GM23338 (cell line): ENCODE data around the gene P2RY12. TPM values are rescaled to one million over a fixed set of nuclear protein-coding genes. Genes with fewer than 3 reads are reported as not detected.

ENCODE experiments used
- ATAC-seq: fragments of 200-7000 bp; cut with Tn5 transposase; 3 replicates; pipeline ENCODE4 v1.9.1; 2020
- DNase-seq: peaks from one replicate; pipeline ENCODE4 v3.0.0-alpha.2; 2015; ENCODE audit warnings: low spot score
- H2AFZ ChIP-seq: fragments of 200-600 bp; sonication (generic); 2 replicates; pipeline ENCODE4 v1.8.0; 2016; ENCODE audit warnings: antibody characterized with exemption, mild to moderate bottlenecking, moderate library complexity
- H3F3A ChIP-seq: fragments of 200-600 bp; sonication (generic); replicated peaks from 2 replicates; pipeline ENCODE4 v1.8.0; 2017; ENCODE audit warnings: antibody characterized with exemption, mixed run types, low read depth
- H3K27ac ChIP-seq: fragments of 200-600 bp; sonication (generic); 2 replicates; pipeline ENCODE4 v1.6.1; 2016; ENCODE audit warnings: low read depth
- H3K27me3 ChIP-seq: fragments of 200-600 bp; sonication (generic); 2 replicates; pipeline ENCODE4 v1.8.0; 2016; ENCODE audit warnings: mild to moderate bottlenecking, mixed run types, moderate library complexity; ENCODE audit not compliant: insufficient read depth
- H3K36me3 ChIP-seq: fragments of 200-600 bp; sonication (generic); 2 replicates; pipeline ENCODE4 v1.8.0; 2016; ENCODE audit warnings: mild to moderate bottlenecking; ENCODE audit not compliant: insufficient read depth
- H3K4me1 ChIP-seq: fragments of 200-600 bp; sonication (generic); 2 replicates; pipeline ENCODE4 v1.8.0; 2016; ENCODE audit warnings: mild to moderate bottlenecking, moderate library complexity; ENCODE audit not compliant: insufficient read depth
- H3K4me2 ChIP-seq: fragments of 200-600 bp; sonication (generic); 2 replicates; pipeline ENCODE4 v1.7.1; 2017; ENCODE audit warnings: mixed run types
- H3K4me3 ChIP-seq: fragments of 200-600 bp; sonication (generic); 2 replicates; pipeline ENCODE4 v1.6.1; 2016; ENCODE audit warnings: mixed run types
- H3K79me2 ChIP-seq: fragments of 200-600 bp; sonication (generic); replicated peaks from 2 replicates; pipeline ENCODE4 v1.8.0; 2017; ENCODE audit warnings: mild to moderate bottlenecking; ENCODE audit not compliant: insufficient read depth
- H3K9me2 ChIP-seq: fragments of 200-600 bp; sonication (generic); 2 replicates; pipeline ENCODE4 v1.8.0; 2017; ENCODE audit not compliant: insufficient read depth
- H4K20me1 ChIP-seq: fragments of 200-600 bp; sonication (generic); replicated peaks from 2 replicates; pipeline ENCODE4 v1.8.0; 2017; ENCODE audit warnings: mild to moderate bottlenecking; ENCODE audit not compliant: insufficient read depth
- H3K27ac Mint-ChIP-seq: 2 replicates; pipeline ENCODE4 v1.8.0; 2020; ENCODE audit warnings: inconsistent platforms, mild to moderate bottlenecking, moderate library complexity, mixed read lengths
- H3K27me3 Mint-ChIP-seq: 3 replicates; pipeline ENCODE4 v1.8.0; 2022; ENCODE audit warnings: low read depth, mild to moderate bottlenecking, moderate library complexity, mixed read lengths, inconsistent platforms; ENCODE audit not compliant: insufficient read depth, poor library complexity
- H3K36me3 Mint-ChIP-seq: 3 replicates; pipeline ENCODE4 v1.8.0; 2021; ENCODE audit warnings: low read depth, mild to moderate bottlenecking, inconsistent platforms, moderate library complexity, mixed read lengths
- H3K4me1 Mint-ChIP-seq: 3 replicates; pipeline ENCODE4 v1.8.0; 2020; ENCODE audit warnings: mild to moderate bottlenecking, inconsistent platforms, mixed read lengths
- H3K4me3 Mint-ChIP-seq: 3 replicates; pipeline ENCODE4 v1.8.0; 2021; ENCODE audit warnings: moderate library complexity, mild to moderate bottlenecking, inconsistent platforms, mixed read lengths
- H3K9me3 Mint-ChIP-seq: 3 replicates; pipeline ENCODE4 v1.8.0; 2020; ENCODE audit warnings: moderate library complexity, mild to moderate bottlenecking, inconsistent platforms, mixed read lengths
- CREB1 ChIP-seq: fragments of 250-450 bp; sonication (Bioruptor Pico); IDR thresholded peaks from 2 replicates; pipeline ENCODE4 v1.5.0; 2020; ENCODE audit warnings: low read depth, mild to moderate bottlenecking, moderate library complexity
- EZH2 ChIP-seq: fragments of 200-600 bp; sonication (generic); IDR thresholded peaks from one replicate; pipeline ENCODE4 v1.8.0; 2017; ENCODE audit warnings: antibody characterized with exemption, mild to moderate bottlenecking, low read depth; ENCODE audit not compliant: unreplicated experiment
- JUNB ChIP-seq: IDR thresholded peaks from one replicate; pipeline ENCODE4 v1.6.1; 2016; ENCODE audit warnings: antibody characterized with exemption; ENCODE audit not compliant: unreplicated experiment
- NANOG ChIP-seq: IDR thresholded peaks from 2 replicates; pipeline ENCODE4 v1.6.1; 2016; ENCODE audit warnings: antibody characterized with exemption, borderline replicate concordance
- POLR2AphosphoS5 ChIP-seq: IDR thresholded peaks from 2 replicates; pipeline ENCODE4 v1.6.1; 2016; ENCODE audit warnings: antibody characterized with exemption, low read depth
- REST ChIP-seq: IDR thresholded peaks from one replicate; pipeline ENCODE4 v1.6.1; 2018; ENCODE audit warnings: antibody characterized with exemption; ENCODE audit not compliant: unreplicated experiment
- STAT1 ChIP-seq: IDR thresholded peaks from one replicate; pipeline ENCODE4 v1.6.1; 2016; ENCODE audit warnings: antibody characterized with exemption; ENCODE audit not compliant: unreplicated experiment
- ZNF331 ChIP-seq: fragments of 250-450 bp; sonication (Bioruptor Pico); IDR thresholded peaks from 2 replicates; pipeline ENCODE4 v1.5.0; 2020; ENCODE audit warnings: low read depth, mild to moderate bottlenecking, moderate library complexity
- ZNF462 ChIP-seq: fragments of 250-450 bp; sonication (Bioruptor Pico); IDR thresholded peaks from 2 replicates; pipeline ENCODE4 v1.5.0; 2020; ENCODE audit warnings: mild to moderate bottlenecking, moderate library complexity
- polyA plus RNA-seq: library from polyadenylated mRNA; unstranded; fragments of >200 nt; fragmentation: Nextera tagmentation; extraction: Ambion mirVana; gene quantifications from 2 replicates; pipeline ENCODE4 v1.2.1, GENCODE V29; 2016
- total RNA-seq: library from RNA; depleted of rRNA; stranded (reverse); fragments of >200 nt; shearing (Covaris generic); gene quantifications from 2 replicates; pipeline ENCODE4 v1.2.3, GENCODE V29; 2014
- TF ChIP-seq, protein P1 (sequence below): IDR thresholded peaks from 2 replicates; pipeline ENCODE4 v1.6.1; 2016; ENCODE audit warnings: antibody characterized with exemption
- TF ChIP-seq, protein P2 (sequence below), 2 experiments: fragments of 200-600 bp in 1 of 2; sonication (generic) in 1 of 2; conservative IDR thresholded peaks; 2 replicates each; pipeline versions ENCODE4 v1.5.1 to v1.6.1; 2016 to 2017; ENCODE audit warnings: antibody characterized with exemption in 2 of 2, low read depth in 2 of 2, mild to moderate bottlenecking in 2 of 2, moderate library complexity in 1 of 2

The P2RY12 gene
- total and polyA plus RNA-seq, 2 experiments from 2014 or later = 1.1 TPM; not detected in 1

- no peaks in the 10 kb centered on the region for H3F3A ChIP-seq
- Mint-ChIP-seq H3K9me3 (no peaks in the 10 kb centered on the region), H3K4me3 (peak overlapping the region; percentile 39; the same call in 2 of the 3 replicates), H3K27ac (peak overlapping the region; percentile 63), H3K36me3 (no peaks in the 10 kb centered on the region), H3K4me1 (peaks cover 66% of the 10 kb centered on the region), H3K27me3 (peaks cover 2% of the 10 kb centered on the region)
- H3K79me2 ChIP-seq = no peaks in the 10 kb centered on the region
- H3K4me2 ChIP-seq = peak overlapping the region; percentile 12; the same call in 1 of the 2 replicates
- H3K4me3 ChIP-seq = no peak overlapping the region
- no peaks in the 10 kb centered on the region for H3K9me2 ChIP-seq
- ATAC-seq (no peak), DNase-seq (no peak)
- TF ChIP-seq ZNF331 = no peak
- TF ChIP-seq REST = no peak
- TF ChIP-seq, protein P1, sequence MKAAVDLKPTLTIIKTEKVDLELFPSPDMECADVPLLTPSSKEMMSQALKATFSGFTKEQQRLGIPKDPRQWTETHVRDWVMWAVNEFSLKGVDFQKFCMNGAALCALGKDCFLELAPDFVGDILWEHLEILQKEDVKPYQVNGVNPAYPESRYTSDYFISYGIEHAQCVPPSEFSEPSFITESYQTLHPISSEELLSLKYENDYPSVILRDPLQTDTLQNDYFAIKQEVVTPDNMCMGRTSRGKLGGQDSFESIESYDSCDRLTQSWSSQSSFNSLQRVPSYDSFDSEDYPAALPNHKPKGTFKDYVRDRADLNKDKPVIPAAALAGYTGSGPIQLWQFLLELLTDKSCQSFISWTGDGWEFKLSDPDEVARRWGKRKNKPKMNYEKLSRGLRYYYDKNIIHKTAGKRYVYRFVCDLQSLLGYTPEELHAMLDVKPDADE = no peak
- no peak for TF ChIP-seq STAT1
- no peak for TF ChIP-seq CREB1 (CRISPR knock-in tag)
- TF ChIP-seq, protein P2, sequence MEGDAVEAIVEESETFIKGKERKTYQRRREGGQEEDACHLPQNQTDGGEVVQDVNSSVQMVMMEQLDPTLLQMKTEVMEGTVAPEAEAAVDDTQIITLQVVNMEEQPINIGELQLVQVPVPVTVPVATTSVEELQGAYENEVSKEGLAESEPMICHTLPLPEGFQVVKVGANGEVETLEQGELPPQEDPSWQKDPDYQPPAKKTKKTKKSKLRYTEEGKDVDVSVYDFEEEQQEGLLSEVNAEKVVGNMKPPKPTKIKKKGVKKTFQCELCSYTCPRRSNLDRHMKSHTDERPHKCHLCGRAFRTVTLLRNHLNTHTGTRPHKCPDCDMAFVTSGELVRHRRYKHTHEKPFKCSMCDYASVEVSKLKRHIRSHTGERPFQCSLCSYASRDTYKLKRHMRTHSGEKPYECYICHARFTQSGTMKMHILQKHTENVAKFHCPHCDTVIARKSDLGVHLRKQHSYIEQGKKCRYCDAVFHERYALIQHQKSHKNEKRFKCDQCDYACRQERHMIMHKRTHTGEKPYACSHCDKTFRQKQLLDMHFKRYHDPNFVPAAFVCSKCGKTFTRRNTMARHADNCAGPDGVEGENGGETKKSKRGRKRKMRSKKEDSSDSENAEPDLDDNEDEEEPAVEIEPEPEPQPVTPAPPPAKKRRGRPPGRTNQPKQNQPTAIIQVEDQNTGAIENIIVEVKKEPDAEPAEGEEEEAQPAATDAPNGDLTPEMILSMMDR (conservative IDR thresholded peaks at IDR 0.05; ENCODE audit: low read depth in 2 of 2) = no peak
- TF ChIP-seq EZH2 = no peak
- no peak for TF ChIP-seq POLR2AphosphoS5
- TF ChIP-seq ZNF462 (CRISPR knock-in tag) = no peak
- TF ChIP-seq JUNB = no peak
- no peak for TF ChIP-seq NANOG
- H3K27me3 ChIP-seq = no peaks in the 10 kb centered on the region
- no peaks in the 10 kb centered on the region for H3K36me3 ChIP-seq
- no peaks in the 10 kb centered on the region for H4K20me1 ChIP-seq
- no peak overlapping the region for H2AFZ ChIP-seq
- H3K27ac ChIP-seq = no peak overlapping the region
- H3K4me1 ChIP-seq = peaks cover 17% of the 10 kb centered on the region
Observed at GRCh38 chr3:151307583-151308488, 76.7 kb downstream of the P2RY12 start.
